SK-N-SH (cell line): ENCODE measurements around the gene IER2. TPM values are rescaled to one million over a fixed set of nuclear protein-coding genes. Genes with fewer than 3 reads are reported as not detected.

ENCODE experiments used
- CTCF ChIA-PET: fragments of 300-600, 350-600 bp; formaldehyde crosslinking; extraction: SDS; loops from one replicate; lab custom pipeline; 2021; lab: Yijun Ruan, JAX
- POLR2A ChIA-PET: fragments of 350-600 bp; sonication (Branson Sonifier 250); formaldehyde crosslinking; extraction: SDS; loops from one replicate; lab custom pipeline; 2020; ENCODE audit warnings: antibody characterized with exemption, inconsistent platforms; lab: Yijun Ruan, JAX
- DNase-seq: peaks from one replicate; pipeline ENCODE4 v3.0.0; 2012
- H2AFZ ChIP-seq: fragments of 200-600 bp; sonication (generic); 2 replicates; pipeline ENCODE4 v1.8.1; 2016; ENCODE audit warnings: antibody characterized with exemption, mild to moderate bottlenecking, low read depth
- H3F3A ChIP-seq: fragments of 200-600 bp; sonication (generic); replicated peaks from 2 replicates; pipeline ENCODE3; 2016; ENCODE audit warnings: antibody characterized with exemption, mild to moderate bottlenecking; ENCODE audit not compliant: insufficient read depth
- H3K27ac ChIP-seq, 2 experiments: fragments of 200-500 bp in 1 of 2; fragments of 200-600 bp in 1 of 2; sonication (Bioruptor generic) in 1 of 2; sonication (generic), shearing (Covaris generic) in 1 of 2; 2 replicates each; pipeline versions ENCODE4 v1.5.1 to v1.6.1; 2014 to 2016; ENCODE audit warnings: low read depth in 2 of 2, inconsistent platforms in 1 of 2, low read length in 1 of 2, mild to moderate bottlenecking in 1 of 2, mixed read lengths in 1 of 2
- H3K27me3 ChIP-seq: fragments of 200-600 bp; sonication (generic), shearing (Covaris generic); 2 replicates; pipeline ENCODE4 v1.6.1; 2016; ENCODE audit warnings: mixed run types; ENCODE audit not compliant: insufficient read depth
- H3K36me3 ChIP-seq, 2 experiments: fragments of 200-500 bp in 1 of 2; fragments of 200-600 bp in 1 of 2; sonication (Bioruptor generic) in 1 of 2; sonication (generic) in 1 of 2; replicated peaks in 1 of 2; 2 replicates each; pipeline versions ENCODE3 to v1.5.1; 2014 to 2016; ENCODE audit warnings: low read length in 1 of 2, mild to moderate bottlenecking in 1 of 2; ENCODE audit not compliant: insufficient read depth in 2 of 2, control insufficient read depth in 1 of 2
- H3K4me1 ChIP-seq, 2 experiments: fragments of 200-500 bp in 1 of 2; fragments of 200-600 bp in 1 of 2; sonication (Bioruptor generic) in 1 of 2; sonication (generic), shearing (Covaris generic) in 1 of 2; 2 replicates each; pipeline versions ENCODE4 v1.5.1 to v1.6.1; 2014 to 2016; ENCODE audit warnings: low read depth in 1 of 2, low read length in 1 of 2, mixed run types in 1 of 2; ENCODE audit not compliant: insufficient read depth in 2 of 2, control insufficient read depth in 1 of 2
- H3K4me2 ChIP-seq: fragments of 200-600 bp; sonication (generic), shearing (Covaris generic); 2 replicates; pipeline ENCODE4 v1.6.1; 2017; ENCODE audit warnings: mixed run types
- H3K4me3 ChIP-seq, 2 experiments: fragments of 200-500 bp in 1 of 2; fragments of 200-600 bp in 1 of 2; sonication (Bioruptor generic) in 1 of 2; sonication (generic), shearing (Covaris generic) in 1 of 2; 2 replicates each; pipeline versions ENCODE4 v1.5.1 to v1.8.1; 2014 to 2016; ENCODE audit warnings: low read depth in 2 of 2, inconsistent platforms in 1 of 2, low read length in 1 of 2, mild to moderate bottlenecking in 1 of 2, mixed read lengths in 1 of 2, moderate library complexity in 1 of 2
- H3K79me2 ChIP-seq: fragments of 200-600 bp; sonication (generic); 2 replicates; pipeline ENCODE4 v1.8.1; 2017; ENCODE audit warnings: mild to moderate bottlenecking; ENCODE audit not compliant: insufficient read depth
- H3K9ac ChIP-seq: fragments of 200-600 bp; sonication (generic); 2 replicates; pipeline ENCODE4 v1.6.1; 2017; ENCODE audit warnings: mixed run types
- H3K9me2 ChIP-seq: fragments of 200-600 bp; sonication (generic); 2 replicates; pipeline ENCODE4 v1.6.1; 2017; ENCODE audit warnings: mixed run types
- H3K9me3 ChIP-seq: fragments of 200-600 bp; sonication (generic); 2 replicates; pipeline ENCODE4 v1.6.1; 2017; ENCODE audit warnings: mixed run types, mild to moderate bottlenecking, moderate library complexity
- H4K20me1 ChIP-seq: fragments of 200-600 bp; sonication (generic); 2 replicates; pipeline ENCODE4 v1.6.1; 2017; ENCODE audit warnings: mild to moderate bottlenecking, mixed run types; ENCODE audit not compliant: insufficient read depth
- CHD2 ChIP-seq: fragments of 150-350 bp; IDR thresholded peaks from 2 replicates; pipeline ENCODE4 v1.6.1; 2018; ENCODE audit warnings: low read length; ENCODE audit not compliant: partially characterized antibody
- CTCF ChIP-seq: fragments of 200-600 bp; sonication (generic); IDR thresholded peaks from 2 replicates; pipeline ENCODE4 v1.6.1; 2017; ENCODE audit warnings: antibody characterized with exemption, mild to moderate bottlenecking, moderate library complexity
- ELF1 ChIP-seq: IDR thresholded peaks from 2 replicates; pipeline ENCODE4 v1.4.0; 2012
- EP300 ChIP-seq, 2 experiments: IDR thresholded peaks; 2 replicates each; pipeline versions ENCODE4 v1.4.0 to v1.6.1; 2012; ENCODE audit warnings: borderline replicate concordance in 1 of 2, low read depth in 1 of 2, low read length in 1 of 2
- EZH2phosphoT487 ChIP-seq: fragments of 200-600 bp; sonication (generic); IDR thresholded peaks from 2 replicates; pipeline ENCODE4 v1.6.1; 2017; ENCODE audit warnings: low read depth, mixed run types, mild to moderate bottlenecking, antibody characterized with exemption, moderate library complexity, borderline replicate concordance
- FOSL2 ChIP-seq: IDR thresholded peaks from 2 replicates; pipeline ENCODE4 v1.4.0; 2012; ENCODE audit warnings: low read depth, mild to moderate bottlenecking, moderate library complexity, borderline replicate concordance
- FOXJ3 ChIP-seq: sonication (generic); formaldehyde crosslinking; IDR thresholded peaks from 2 replicates; pipeline ENCODE4 v1.5.1; 2020; ENCODE audit warnings: mild to moderate bottlenecking, missing genetic modification reagents
- FOXM1 ChIP-seq: IDR thresholded peaks from 2 replicates; pipeline ENCODE4 v1.4.0; 2012; ENCODE audit warnings: low read depth, mild to moderate bottlenecking
- GABPA ChIP-seq: IDR thresholded peaks from 2 replicates; pipeline ENCODE4 v1.4.0; 2012; ENCODE audit warnings: low read depth, mild to moderate bottlenecking
- IRF3 ChIP-seq: fragments of 150-350 bp; IDR thresholded peaks from 2 replicates; pipeline ENCODE4 v1.6.1; 2016; ENCODE audit warnings: mild to moderate bottlenecking, low read depth, low read length
- JUND ChIP-seq: IDR thresholded peaks from 2 replicates; pipeline ENCODE4 v1.4.0; 2012
- MEF2A ChIP-seq: IDR thresholded peaks from 2 replicates; pipeline ENCODE4 v1.4.0; 2012; ENCODE audit warnings: low read depth, borderline replicate concordance
- MXI1 ChIP-seq: IDR thresholded peaks from 2 replicates; pipeline ENCODE4 v1.6.1; 2012; ENCODE audit warnings: mild to moderate bottlenecking, low read depth, low read length, improper control_type of control experiment
- NFIC ChIP-seq: IDR thresholded peaks from 2 replicates; pipeline ENCODE4 v1.4.0; 2012; ENCODE audit warnings: borderline replicate concordance
- NRF1 ChIP-seq: IDR thresholded peaks from 2 replicates; pipeline ENCODE4 v1.6.1; 2012; ENCODE audit warnings: low read depth, mild to moderate bottlenecking, low read length
- POLR2AphosphoS5 ChIP-seq: IDR thresholded peaks from 2 replicates; pipeline ENCODE4 v1.6.1; 2012; ENCODE audit warnings: low read depth, low read length
- RAD21 ChIP-seq: IDR thresholded peaks from 2 replicates; pipeline ENCODE4 v1.6.1; 2012; ENCODE audit warnings: mild to moderate bottlenecking, low read length
- RCOR1 ChIP-seq: fragments of 150-350 bp; IDR thresholded peaks from 2 replicates; pipeline ENCODE4 v1.6.1; 2017; ENCODE audit warnings: antibody characterized with exemption, low read length
- RFX5 ChIP-seq: IDR thresholded peaks from 2 replicates; pipeline ENCODE4 v1.6.1; 2012; ENCODE audit warnings: mild to moderate bottlenecking, improper control_type of control experiment, low read length
- RXRA ChIP-seq: IDR thresholded peaks from 2 replicates; pipeline ENCODE4 v1.4.0; 2012; ENCODE audit warnings: low read depth, mild to moderate bottlenecking, borderline replicate concordance
- SIN3A ChIP-seq: IDR thresholded peaks from 2 replicates; pipeline ENCODE4 v1.6.1; 2012; ENCODE audit warnings: low read depth, mild to moderate bottlenecking, low read length, moderate library complexity, borderline replicate concordance
- SMC3 ChIP-seq: IDR thresholded peaks from 2 replicates; pipeline ENCODE4 v1.6.1; 2012; ENCODE audit warnings: low read depth, low read length, improper control_type of control experiment
- TCF12 ChIP-seq: IDR thresholded peaks from 2 replicates; pipeline ENCODE4 v1.4.0; 2012
- TEAD4 ChIP-seq: IDR thresholded peaks from 2 replicates; pipeline ENCODE4 v1.4.0; 2012; ENCODE audit warnings: mild to moderate bottlenecking, borderline replicate concordance; ENCODE audit not compliant: insufficient read depth
- USF1 ChIP-seq: IDR thresholded peaks from 2 replicates; pipeline ENCODE4 v1.4.0; 2012; ENCODE audit warnings: low read depth, borderline replicate concordance
- YY1 ChIP-seq: IDR thresholded peaks from 2 replicates; pipeline ENCODE4 v1.4.0; 2012; ENCODE audit warnings: low read depth, mild to moderate bottlenecking
- WGBS: methylation state at CpG from one replicate; pipeline ENCODE4 v1.1.6; 2017; ENCODE audit warnings: low lambda C conversion rate; 5-methylcytosine and 5-hydroxymethylcytosine counted together
- polyA plus RNA-seq, 3 experiments: library from polyadenylated mRNA; depleted of rRNA; stranded (reverse); fragments of >200 nt; gene quantifications; 2 replicates each; pipeline ENCODE4 v1.2.3, GENCODE V29; 2012
- TF ChIP-seq, protein P1 (sequence below): fragments of 150-350 bp; IDR thresholded peaks from 2 replicates; pipeline ENCODE4 v1.6.1; 2017; ENCODE audit warnings: antibody characterized with exemption, low read length, low read depth, borderline replicate concordance
- TF ChIP-seq, protein P2 (sequence below): IDR thresholded peaks from 2 replicates; pipeline ENCODE4; 2012

Gene IER2
- polyA plus RNA-seq, 1 of the 3 experiments (the other 2 are of a cell fraction), result 115 TPM

DNA sequence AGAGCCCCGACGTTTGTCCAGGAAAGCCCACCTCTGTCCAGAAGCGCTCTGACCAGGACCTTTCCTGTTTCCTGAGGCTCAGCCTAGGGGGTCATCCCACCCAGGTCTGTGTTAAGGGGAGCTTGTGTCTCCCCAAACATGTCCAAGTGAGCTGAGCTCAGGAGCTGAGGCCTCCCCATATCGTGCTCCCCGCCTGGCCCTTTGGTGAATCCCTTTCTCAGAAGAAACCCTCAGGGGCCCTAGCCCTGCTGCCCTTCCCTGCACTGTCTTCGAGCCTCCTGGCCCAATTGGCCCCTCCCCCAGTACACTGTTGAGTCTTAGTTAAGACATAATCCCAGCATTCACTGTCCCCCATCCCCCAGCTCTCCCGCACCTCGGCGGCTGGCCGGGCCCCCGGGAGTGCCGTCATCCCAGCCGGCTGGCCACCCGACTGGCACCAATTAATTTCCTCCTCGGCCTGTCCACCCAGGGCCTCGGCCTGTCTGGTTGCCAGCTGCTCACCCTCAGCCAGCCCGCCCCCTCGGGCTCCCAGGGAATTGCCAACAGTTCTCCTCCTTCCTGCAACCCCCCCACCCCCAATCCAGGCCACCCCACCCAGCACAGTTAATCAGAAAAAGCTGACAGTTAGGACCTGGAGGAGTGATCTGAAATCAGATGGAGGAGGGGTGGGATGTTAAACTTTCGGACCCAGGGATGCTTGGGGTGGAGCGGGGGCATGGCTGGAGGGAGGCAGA lies 13.6 kb downstream of the IER2 start:
- Histone ChIP-seq H2AFZ (peak overlapping the region; percentile 38; the same call in 1 of the 2 replicates), H3K79me2 (peaks cover 18% of the 10 kb centered on the region; the same call in 1 of the 2 replicates), H3K4me1 (peaks cover 28 to 35% of the 10 kb centered on the region in 2 experiments; a peak in 3 of 4 replicates), H4K20me1 (no peaks in the 10 kb centered on the region), H3F3A (peaks cover 53% of the 10 kb centered on the region), H3K9ac (peak overlapping the region; percentile 74), H3K27me3 (no peaks in the 10 kb centered on the region), H3K36me3 (no peaks in the 10 kb centered on the region), H3K4me3 (peak overlapping the region; percentile 32 to 58), H3K9me2 (no peaks in the 10 kb centered on the region), H3K9me3 (no peaks in the 10 kb centered on the region), H3K27ac (peak overlapping the region; percentile 97 to 100), H3K4me2 (peak overlapping the region; percentile 89)
- CTCF ChIA-PET, result interaction anchor here (0.9 to 2.4 kb wide), 7 partner anchors 8 to 199 kb away, joined by 3 to 11 read pairs (median 4); partner anchors contain the start of genes IER2 and STX10
- POLR2A ChIA-PET, result interaction anchor here (0.6 to 5.2 kb wide), 12 partner anchors 9 to 683 kb away, joined by 3 to 73 read pairs (median 3); partner anchors contain the start of genes IER2, JUNB and STX10
- WGBS, result 3% methylated on average over 17 of the region's 20 CpGs
- DNase-seq, result peak; percentile 94
- TF ChIP-seq, protein P1, sequence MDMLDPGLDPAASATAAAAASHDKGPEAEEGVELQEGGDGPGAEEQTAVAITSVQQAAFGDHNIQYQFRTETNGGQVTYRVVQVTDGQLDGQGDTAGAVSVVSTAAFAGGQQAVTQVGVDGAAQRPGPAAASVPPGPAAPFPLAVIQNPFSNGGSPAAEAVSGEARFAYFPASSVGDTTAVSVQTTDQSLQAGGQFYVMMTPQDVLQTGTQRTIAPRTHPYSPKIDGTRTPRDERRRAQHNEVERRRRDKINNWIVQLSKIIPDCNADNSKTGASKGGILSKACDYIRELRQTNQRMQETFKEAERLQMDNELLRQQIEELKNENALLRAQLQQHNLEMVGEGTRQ, result no peak
- TF ChIP-seq JUND (no peak), IRF3 (no peak), YY1 (no peak), RAD21 (no peak), ELF1 (no peak), RFX5 (no peak), CHD2 (peak; percentile 93), EP300 (IDR thresholded peaks at IDR 0.05; ENCODE audit: borderline replicate concordance in 1 of 2, low read depth in 1 of 2, low read length in 1 of 2) (peak; percentile 66 to 85; a peak in 3 of 4 replicates), TEAD4 (peak; percentile 60; the same call in 1 of the 2 replicates), GABPA (no peak), TCF12 (peak; percentile 89), EZH2phosphoT487 (no peak), RCOR1 (peak; percentile 76; the same call in 1 of the 2 replicates), USF1 (no peak; the same call in 1 of the 2 replicates), FOXM1 (peak; percentile 14; the same call in 1 of the 2 replicates), NRF1 (no peak), POLR2AphosphoS5 (peak; percentile 80; the same call in 1 of the 2 replicates), FOSL2 (peak; percentile 41; the same call in 1 of the 2 replicates), SMC3 (no peak), RXRA (peak; percentile 82; the same call in 1 of the 2 replicates), FOXJ3 (peak; percentile 10; the same call in 1 of the 2 replicates), MEF2A (no peak), CTCF (no peak), SIN3A (no peak; the same call in 1 of the 2 replicates), MXI1 (no peak), NFIC (peak; percentile 85)
- TF ChIP-seq, protein P2, sequence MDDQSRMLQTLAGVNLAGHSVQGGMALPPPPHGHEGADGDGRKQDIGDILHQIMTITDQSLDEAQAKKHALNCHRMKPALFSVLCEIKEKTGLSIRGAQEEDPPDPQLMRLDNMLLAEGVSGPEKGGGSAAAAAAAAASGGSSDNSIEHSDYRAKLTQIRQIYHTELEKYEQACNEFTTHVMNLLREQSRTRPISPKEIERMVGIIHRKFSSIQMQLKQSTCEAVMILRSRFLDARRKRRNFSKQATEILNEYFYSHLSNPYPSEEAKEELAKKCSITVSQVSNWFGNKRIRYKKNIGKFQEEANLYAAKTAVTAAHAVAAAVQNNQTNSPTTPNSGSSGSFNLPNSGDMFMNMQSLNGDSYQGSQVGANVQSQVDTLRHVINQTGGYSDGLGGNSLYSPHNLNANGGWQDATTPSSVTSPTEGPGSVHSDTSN, result peak; percentile 80
